Measurements from ENCODE around the gene ABCA8.
A peak's percentile ranks its signal among the peaks of the same experiment; 100 is the strongest.
"Not testable (repeated sequence)": the region's sequence is repeated elsewhere in the genome, so short reads cannot be mapped to it uniquely, and the experiment has no call there.

The ABCA8 gene, protein sequence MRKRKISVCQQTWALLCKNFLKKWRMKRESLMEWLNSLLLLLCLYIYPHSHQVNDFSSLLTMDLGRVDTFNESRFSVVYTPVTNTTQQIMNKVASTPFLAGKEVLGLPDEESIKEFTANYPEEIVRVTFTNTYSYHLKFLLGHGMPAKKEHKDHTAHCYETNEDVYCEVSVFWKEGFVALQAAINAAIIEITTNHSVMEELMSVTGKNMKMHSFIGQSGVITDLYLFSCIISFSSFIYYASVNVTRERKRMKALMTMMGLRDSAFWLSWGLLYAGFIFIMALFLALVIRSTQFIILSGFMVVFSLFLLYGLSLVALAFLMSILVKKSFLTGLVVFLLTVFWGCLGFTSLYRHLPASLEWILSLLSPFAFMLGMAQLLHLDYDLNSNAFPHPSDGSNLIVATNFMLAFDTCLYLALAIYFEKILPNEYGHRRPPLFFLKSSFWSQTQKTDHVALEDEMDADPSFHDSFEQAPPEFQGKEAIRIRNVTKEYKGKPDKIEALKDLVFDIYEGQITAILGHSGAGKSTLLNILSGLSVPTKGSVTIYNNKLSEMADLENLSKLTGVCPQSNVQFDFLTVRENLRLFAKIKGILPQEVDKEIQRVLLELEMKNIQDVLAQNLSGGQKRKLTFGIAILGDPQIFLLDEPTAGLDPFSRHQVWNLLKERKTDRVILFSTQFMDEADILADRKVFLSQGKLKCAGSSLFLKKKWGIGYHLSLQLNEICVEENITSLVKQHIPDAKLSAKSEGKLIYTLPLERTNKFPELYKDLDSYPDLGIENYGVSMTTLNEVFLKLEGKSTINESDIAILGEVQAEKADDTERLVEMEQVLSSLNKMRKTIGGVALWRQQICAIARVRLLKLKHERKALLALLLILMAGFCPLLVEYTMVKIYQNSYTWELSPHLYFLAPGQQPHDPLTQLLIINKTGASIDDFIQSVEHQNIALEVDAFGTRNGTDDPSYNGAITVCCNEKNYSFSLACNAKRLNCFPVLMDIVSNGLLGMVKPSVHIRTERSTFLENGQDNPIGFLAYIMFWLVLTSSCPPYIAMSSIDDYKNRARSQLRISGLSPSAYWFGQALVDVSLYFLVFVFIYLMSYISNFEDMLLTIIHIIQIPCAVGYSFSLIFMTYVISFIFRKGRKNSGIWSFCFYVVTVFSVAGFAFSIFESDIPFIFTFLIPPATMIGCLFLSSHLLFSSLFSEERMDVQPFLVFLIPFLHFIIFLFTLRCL (N-terminal part only)

DNA sequence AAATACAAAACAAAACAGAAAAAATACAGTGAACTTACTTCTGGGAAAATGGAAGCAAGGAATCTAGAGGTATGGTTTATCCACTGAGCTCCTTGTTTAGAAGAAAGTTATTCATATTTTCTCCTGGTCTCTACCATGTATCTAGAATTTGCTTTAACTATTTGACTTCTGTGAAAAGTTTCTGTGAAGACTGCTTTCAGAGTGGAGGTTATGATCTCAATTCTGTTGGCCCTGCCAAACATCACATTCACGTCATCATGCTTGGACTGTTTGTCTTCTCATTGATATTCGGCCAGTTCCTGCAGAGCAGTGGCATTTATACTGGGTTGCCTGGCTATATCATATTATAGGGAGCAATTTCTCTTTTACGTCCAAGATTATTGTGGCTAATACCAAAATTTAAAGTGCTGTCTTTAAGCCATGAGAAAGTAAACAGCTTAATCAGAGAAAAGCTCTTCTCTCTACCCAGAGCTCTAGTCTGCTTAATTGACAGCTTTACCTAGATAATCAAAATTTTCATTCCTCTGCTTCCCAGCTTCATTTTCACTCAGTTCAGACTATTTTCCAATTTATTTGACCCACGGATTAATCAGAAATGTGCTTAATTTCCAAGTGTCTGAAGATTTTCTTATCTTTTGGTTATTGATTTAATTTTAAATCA, at the start of gene ABCA8:
TSS of gene ABCA8 (minus strand) at position 212 of the 661 bp plus-strand sequence. CDS start 13,358 bp downstream, outside the sequence.
- DNase-seq (ENCODE audit: low read depth, low spot score): peak; percentile 34

GRCh38 chr17:69004759-69005158, 49.6 kb upstream of the ABCA8 start:
- not testable (repeated sequence) for DNase-seq (ENCODE audit: low read depth, low spot score)

- not testable (repeated sequence) for DNase-seq (ENCODE audit: low read depth, low spot score)
Observed at GRCh38 chr17:68999743-69000142, 44.6 kb upstream of the ABCA8 start.

GRCh38 chr17:68993112-68993511, 37.9 kb upstream of the ABCA8 start:
- DNase-seq (ENCODE audit: low read depth, low spot score): no peak

DNA sequence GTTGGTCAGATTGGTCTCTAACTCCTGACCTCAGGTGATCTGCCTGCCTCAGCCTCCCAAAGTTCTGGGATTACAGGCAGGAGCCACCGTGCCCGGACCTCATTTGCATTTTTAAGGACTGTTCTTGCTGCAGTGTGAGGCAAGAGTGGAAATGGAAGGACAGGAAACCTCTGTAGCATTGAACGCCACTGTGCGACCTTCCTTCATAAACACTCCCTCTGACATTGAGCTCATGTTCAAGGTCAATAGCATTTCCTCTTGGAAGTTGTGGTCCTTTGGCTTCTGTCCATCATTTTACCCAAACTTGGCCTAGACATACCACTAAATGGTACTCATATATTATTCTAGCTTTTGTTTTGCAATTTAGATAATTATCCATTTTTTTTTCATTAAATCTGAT, 32.8 kb upstream of the ABCA8 start:
- no peak for DNase-seq (ENCODE audit: low read depth, low spot score)

DNA sequence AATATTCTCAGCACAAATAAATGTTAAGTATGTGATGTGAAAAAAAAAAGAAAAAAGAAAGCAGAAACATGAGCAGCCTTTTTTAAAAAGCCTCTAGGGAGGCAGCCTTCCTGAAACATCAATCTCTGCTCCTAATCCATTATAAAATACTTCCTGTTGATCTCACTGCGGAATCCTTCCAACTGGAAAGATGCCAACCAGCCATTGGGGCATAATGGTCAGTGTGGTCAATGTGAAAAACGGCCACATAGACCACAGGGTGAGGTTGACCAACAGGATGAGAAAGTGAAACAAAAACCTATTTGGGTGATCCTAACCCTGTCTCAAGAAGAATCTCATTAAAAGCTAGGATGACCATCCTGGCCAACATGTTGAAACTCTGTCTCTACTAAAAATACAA, 26.1 kb upstream of the ABCA8 start:
- DNase-seq (ENCODE audit: low read depth, low spot score): peak; percentile 46

DNA sequence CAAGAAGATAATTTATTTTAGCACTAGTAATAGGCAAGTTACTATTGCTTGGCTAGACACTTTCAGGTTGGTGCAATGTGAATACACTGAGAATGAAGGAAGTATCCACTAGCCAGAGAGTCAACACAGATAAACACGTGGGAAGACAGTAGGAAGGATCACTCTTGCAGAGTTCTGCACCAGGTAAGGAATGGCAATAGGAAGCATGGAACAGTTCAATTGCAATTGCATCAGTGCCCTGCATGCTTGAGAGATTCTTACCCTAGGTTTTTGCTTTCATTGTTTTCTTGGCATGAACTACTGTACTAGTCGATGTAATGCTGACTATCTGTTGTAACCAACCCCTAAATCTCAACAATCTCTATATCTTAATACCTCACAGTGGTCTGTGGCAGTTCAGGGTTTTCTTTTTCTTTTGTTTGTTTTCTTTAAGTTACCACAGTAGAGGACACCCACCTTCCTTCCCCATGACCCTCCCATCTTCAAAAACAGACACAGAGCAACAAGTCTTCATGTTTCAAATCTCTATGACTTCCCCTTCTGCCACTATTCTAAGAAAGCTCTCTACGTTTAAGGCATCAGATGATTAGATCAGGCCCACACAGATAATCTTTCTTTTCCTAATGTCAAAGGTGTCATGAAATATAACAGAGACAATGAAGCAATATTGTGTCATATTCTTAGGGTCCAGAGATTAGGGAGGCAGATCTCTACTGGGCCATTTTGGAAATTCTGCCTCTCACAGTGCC, 18.1 kb upstream of the ABCA8 start:
- no peak for DNase-seq (ENCODE audit: low read depth, low spot score)

DNA sequence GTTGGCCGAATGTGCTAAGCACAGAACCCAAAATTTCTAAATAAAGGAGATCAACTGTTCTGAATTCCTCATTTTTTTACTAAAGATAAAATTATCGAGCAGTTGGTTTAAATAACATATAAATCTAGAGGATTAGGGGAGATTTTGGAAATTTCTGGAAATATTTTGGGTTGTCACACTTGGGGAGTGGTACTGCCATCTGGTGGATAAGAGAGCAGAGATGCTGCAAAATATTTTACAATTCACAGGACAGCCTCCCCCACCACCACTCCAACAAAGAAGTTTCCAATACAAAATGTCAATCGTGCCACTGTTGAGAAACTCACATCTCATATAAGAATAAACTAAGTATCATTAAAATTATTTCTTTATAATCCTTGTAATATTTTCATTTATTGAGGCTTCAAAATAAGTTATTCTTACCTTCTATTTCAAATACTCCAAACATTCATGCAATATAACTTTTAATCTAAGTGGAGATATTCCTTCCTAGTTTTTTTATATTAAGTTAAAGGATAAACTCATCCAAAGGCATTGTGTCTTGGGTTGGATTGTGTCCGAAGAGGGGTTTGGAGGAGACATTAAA, 17.0 kb upstream of the ABCA8 start:
- peak; percentile 34 for DNase-seq (ENCODE audit: low read depth, low spot score)

- no peak for DNase-seq (ENCODE audit: low read depth, low spot score)
Observed at GRCh38 chr17:68969101-68969500, 13.9 kb upstream of the ABCA8 start.

GRCh38 chr17:68963958-68964357, 8.8 kb upstream of the ABCA8 start:
- no peak for DNase-seq (ENCODE audit: low read depth, low spot score)

- no peak for DNase-seq (ENCODE audit: low read depth, low spot score)
Observed at GRCh38 chr17:68961214-68961882, 6.2 kb upstream of the ABCA8 start.

DNA sequence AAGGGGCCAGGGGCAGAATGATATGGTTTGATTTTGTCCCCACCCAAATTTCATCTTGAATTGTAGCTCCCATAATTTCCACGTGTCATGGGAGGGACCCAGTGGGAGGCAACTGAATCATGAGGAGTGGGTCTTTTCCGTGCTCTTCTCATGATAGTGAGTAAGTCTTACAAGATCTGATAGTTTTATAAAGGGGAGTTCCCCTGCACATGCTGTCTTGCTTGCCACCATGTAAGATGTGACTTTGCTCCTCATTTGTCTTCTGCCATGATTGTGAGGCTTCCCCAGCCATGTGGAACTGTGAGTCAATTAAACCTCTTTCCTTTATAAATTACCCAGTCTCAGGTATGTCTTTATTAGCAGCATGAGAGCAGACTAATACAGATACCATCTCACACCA, 3.9 kb upstream of the ABCA8 start:
- DNase-seq (ENCODE audit: low read depth, low spot score): not testable (repeated sequence)

GRCh38 chr17:68957944-68958343, 2.8 kb upstream of the ABCA8 start:
- DNase-seq (ENCODE audit: low read depth, low spot score): no peak

GRCh38 chr17:68954146-68954896, 871 bp downstream of the ABCA8 start:
- no peak for DNase-seq (ENCODE audit: low read depth, low spot score)

DNA sequence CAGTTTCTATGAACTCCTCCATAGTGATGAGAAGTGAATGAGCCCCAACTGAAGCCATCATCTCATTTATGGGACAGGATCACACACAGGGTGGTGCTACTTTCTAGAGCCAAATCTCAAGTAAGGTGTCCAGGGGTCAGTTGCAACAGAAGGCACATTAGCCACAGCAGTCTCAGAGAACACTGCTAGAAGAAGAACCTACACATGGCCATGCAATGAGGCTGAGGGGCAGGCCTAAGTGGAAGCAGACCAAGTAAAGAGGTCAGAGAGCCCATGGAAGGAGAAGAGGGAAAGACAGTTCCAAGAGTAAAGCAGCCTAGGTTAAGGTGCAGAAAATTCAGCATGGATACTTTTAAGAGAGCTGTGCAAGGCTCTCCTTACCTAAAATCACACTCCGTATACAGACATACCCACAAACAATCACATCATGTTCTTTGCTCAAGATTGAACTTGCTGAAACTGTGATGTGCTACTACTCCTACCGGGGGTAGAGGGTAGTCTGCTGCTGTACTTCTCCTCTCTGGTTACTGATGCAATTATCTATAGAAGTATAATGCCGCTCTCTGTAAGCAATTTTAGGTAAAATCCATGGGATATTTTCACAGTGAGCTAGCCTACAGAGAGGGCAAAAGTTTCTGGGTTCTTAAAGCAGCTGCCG, 1.7 kb downstream of the ABCA8 start:
- DNase-seq (ENCODE audit: low read depth, low spot score): no peak

GRCh38 chr17:68950725-68951124, 4.5 kb downstream of the ABCA8 start:
- no peak for DNase-seq (ENCODE audit: low read depth, low spot score)

- DNase-seq (ENCODE audit: low read depth, low spot score): not testable (repeated sequence)
Observed at GRCh38 chr17:68947868-68948267, 7.3 kb downstream of the ABCA8 start.

- DNase-seq (ENCODE audit: low read depth, low spot score): no peak
Observed at GRCh38 chr17:68944435-68945035, 10.7 kb downstream of the ABCA8 start.
